Muscle layer of colon (tissue), 2 donors: ENCODE results near the gene USP25.

Experiments
- H3K27ac ChIP-seq: one replicate; pipeline ENCODE4 v1.7.0; 2013; ENCODE audit warnings: low read depth, mild to moderate bottlenecking, low read length, moderate library complexity
- H3K27me3 ChIP-seq, 2 donors: one replicate each; pipeline ENCODE4 v1.7.0; 2013; ENCODE audit warnings: low read length in 2 of 2, mild to moderate bottlenecking in 2 of 2; ENCODE audit not compliant: insufficient read depth in 2 of 2, control insufficient read depth in 1 of 2
- H3K36me3 ChIP-seq: one replicate; pipeline ENCODE4 v1.7.0; 2013; ENCODE audit warnings: mild to moderate bottlenecking, low read length; ENCODE audit not compliant: insufficient read depth
- H3K4me1 ChIP-seq: one replicate; pipeline ENCODE4 v1.7.0; 2013; ENCODE audit warnings: mild to moderate bottlenecking, low read length; ENCODE audit not compliant: insufficient read depth
- H3K4me3 ChIP-seq, 2 donors: one replicate each; pipeline ENCODE4 v1.7.0; 2013; ENCODE audit warnings: low read length in 2 of 2, low read depth in 1 of 2, mild to moderate bottlenecking in 1 of 2, moderate library complexity in 1 of 2
- H3K9ac ChIP-seq: one replicate; pipeline ENCODE4 v1.7.0; 2013; ENCODE audit warnings: low read length
- H3K9me3 ChIP-seq: one replicate; pipeline ENCODE4 v1.7.0; 2013; ENCODE audit warnings: mild to moderate bottlenecking, low read length
- donor health status: abdominal sarcoma.
- donor health status: Adenocarcinoma of cecum.

The USP25 gene

DNA sequence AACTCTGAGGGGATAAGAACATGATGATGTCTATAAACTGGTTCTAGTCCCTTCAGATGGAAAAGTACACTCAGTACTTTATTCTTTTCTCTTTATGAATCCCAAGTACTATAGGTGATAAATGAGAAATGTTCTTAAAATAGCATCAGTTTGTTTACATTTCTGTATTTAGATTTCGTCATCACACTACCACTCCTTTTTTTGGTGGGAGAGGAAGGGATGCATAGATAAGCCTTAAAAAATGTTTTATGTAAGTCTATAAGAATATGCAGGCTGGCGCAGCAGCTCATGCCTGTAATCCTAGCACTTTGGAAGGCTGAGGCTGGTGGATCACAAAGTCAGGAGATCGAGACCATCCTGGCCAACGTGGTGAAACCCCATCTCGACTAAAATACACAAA is 144.8 kb downstream of the USP25 start:
- Histone ChIP-seq H3K9ac (no peak overlapping the region), H3K27ac (no peak overlapping the region), H3K27me3 (no peaks in the 10 kb centered on the region), H3K4me3 (no peak overlapping the region), H3K4me1 (no peaks in the 10 kb centered on the region), H3K36me3 (peaks cover 23% of the 10 kb centered on the region), H3K9me3 (no peaks in the 10 kb centered on the region)

DNA sequence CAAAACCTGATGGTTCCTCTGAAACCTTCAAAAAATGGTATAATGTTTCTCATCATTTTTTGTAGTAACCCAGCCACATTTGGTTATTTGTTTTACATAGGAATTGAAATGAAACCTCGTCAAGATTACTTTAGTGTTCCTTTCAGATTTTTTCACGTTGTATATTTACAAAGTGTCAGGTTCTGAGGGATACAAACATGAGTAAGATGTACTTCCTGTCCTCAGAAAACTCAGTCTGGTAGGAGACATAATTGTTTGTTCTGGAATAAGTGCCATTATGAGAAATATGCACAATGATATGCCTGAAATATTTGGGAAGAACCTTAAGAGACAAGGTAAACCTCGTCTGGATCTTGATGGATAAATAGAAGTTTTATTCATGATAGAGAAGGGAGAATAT is 145.5 kb downstream of the USP25 start:
- no peak overlapping the region for H3K27ac ChIP-seq
- H3K27me3 ChIP-seq: no peaks in the 10 kb centered on the region
- no peaks in the 10 kb centered on the region for H3K4me1 ChIP-seq
- peaks cover 23% of the 10 kb centered on the region for H3K36me3 ChIP-seq
- H3K9me3 ChIP-seq: no peaks in the 10 kb centered on the region
- no peak overlapping the region for H3K9ac ChIP-seq
- H3K4me3 ChIP-seq: no peak overlapping the region

DNA sequence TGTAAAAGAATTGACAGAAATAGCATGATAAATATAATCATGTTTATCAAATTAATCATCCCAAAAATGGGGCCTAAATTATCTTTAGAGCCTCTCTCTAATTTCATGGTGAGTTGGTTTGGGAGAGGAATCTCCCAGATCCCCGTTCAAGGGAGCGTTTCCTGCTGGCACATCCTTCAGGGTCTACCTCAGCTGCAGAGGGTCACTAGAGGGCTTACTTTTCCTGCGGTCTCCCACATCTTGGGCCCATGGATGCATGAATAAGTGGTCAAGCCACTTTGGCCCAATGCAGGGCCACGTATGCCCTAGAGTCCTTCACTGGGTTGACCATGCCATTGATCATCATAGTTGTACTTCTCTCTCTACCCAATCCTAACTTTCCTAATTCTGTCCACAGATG is 164.1 kb downstream of the USP25 start:
- no peaks in the 10 kb centered on the region for H3K36me3 ChIP-seq
- no peak overlapping the region for H3K9ac ChIP-seq
- H3K4me3 ChIP-seq: no peak overlapping the region
- no peaks in the 10 kb centered on the region for H3K9me3 ChIP-seq
- H3K4me1 ChIP-seq: peaks cover 6% of the 10 kb centered on the region
- H3K27me3 ChIP-seq: no peaks in the 10 kb centered on the region
- no peak overlapping the region for H3K27ac ChIP-seq

DNA sequence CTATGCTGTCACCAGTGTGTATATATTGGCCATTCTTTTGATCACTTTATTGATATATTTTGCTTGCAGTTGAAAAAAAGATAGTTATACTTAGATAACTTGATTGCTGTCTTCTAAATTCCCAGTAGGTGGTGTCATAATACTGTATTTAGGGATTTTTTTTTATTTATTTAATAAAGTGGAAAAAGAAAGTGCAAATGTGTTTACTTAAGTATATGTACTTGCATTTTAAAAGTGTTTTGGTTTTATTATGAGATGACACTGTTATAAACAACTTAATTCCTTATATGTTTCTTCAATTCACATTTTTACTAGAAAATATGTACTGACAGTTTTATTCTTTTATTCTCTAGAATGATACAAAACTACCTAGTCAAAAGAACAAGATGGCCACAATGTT is 164.8 kb downstream of the USP25 start:
- no peaks in the 10 kb centered on the region for H3K9me3 ChIP-seq
- H3K36me3 ChIP-seq: no peaks in the 10 kb centered on the region
- no peak overlapping the region for H3K9ac ChIP-seq
- H3K4me1 ChIP-seq: peaks cover 6% of the 10 kb centered on the region
- no peaks in the 10 kb centered on the region for H3K27me3 ChIP-seq
- H3K4me3 ChIP-seq: no peak overlapping the region
- no peak overlapping the region for H3K27ac ChIP-seq

DNA sequence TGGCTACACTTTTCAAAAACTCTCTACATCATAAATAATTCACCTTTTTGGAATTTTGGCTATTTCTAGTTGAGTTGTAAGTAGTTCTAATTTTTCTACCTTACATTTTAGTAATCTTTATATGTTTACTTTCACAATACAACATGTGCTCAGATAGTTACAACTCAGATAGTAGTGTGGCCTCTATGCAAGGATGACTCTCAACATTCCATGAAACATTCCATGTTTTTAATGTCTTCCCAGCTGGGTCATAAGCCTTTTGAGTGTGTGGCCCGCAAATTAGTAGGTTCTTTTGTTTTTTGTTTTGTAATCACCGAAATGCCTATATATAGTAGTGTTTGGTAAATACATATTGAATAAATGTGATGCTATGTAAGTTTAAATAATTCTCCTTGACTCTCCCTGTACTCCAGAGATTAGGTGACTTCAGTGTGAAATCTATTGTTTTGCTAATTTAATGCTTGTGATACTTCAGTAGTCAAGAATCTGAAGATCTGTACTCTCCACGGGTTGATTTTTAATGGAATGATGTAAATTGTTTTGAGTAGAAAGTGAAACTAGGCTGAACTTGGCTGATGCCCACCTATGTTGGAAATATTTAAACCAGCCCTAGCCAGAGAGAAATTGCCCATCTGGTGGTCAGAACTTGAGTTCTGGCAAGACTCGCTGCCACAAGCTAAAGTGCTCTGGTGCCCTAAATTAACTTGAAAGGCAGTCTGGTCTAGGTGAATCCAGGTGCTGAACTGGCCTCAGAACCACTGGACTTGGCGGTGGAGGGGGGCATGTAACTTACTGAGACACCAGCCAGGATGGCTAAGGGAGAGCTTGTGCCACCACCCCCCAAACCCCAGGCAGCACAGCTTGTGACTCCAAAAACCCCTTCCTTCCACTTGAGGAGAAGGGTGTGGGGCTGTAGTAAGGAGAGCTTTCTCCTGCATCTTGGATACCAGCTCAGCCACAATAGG is 165.6 kb downstream of the USP25 start:
- peak overlapping the region in 1 of 2 donors; percentile 16 for H3K4me3 ChIP-seq
- H3K9ac ChIP-seq: no peak overlapping the region
- H3K27ac ChIP-seq: no peak overlapping the region
- no peaks in the 10 kb centered on the region for H3K27me3 ChIP-seq
- H3K4me1 ChIP-seq: peaks cover 6% of the 10 kb centered on the region
- H3K9me3 ChIP-seq: no peaks in the 10 kb centered on the region
- no peaks in the 10 kb centered on the region for H3K36me3 ChIP-seq

DNA sequence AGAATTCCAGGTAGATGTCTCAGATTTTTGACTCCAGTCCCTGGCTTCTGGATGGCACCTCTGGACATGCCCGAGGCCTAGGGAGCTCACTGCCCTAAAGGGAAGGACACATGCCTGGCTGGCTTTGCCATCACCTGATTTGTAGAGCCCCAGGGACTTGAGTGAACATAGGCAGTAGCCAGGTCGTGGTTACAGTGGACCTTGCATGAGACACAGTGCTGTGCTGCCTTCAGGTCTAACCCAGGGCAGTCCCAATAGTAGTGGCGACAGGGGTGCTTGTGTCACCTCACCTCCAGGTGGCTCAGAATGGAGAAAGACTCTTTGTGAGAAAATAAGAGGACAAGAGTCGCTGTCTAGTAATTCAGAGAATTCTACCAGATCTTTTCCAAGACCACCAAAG is 166.7 kb downstream of the USP25 start:
- no peak overlapping the region for H3K27ac ChIP-seq
- no peak overlapping the region for H3K9ac ChIP-seq
- no peaks in the 10 kb centered on the region for H3K36me3 ChIP-seq
- no peak overlapping the region for H3K4me3 ChIP-seq
- no peaks in the 10 kb centered on the region for H3K9me3 ChIP-seq
- H3K4me1 ChIP-seq: peaks cover 6% of the 10 kb centered on the region
- no peaks in the 10 kb centered on the region for H3K27me3 ChIP-seq

DNA sequence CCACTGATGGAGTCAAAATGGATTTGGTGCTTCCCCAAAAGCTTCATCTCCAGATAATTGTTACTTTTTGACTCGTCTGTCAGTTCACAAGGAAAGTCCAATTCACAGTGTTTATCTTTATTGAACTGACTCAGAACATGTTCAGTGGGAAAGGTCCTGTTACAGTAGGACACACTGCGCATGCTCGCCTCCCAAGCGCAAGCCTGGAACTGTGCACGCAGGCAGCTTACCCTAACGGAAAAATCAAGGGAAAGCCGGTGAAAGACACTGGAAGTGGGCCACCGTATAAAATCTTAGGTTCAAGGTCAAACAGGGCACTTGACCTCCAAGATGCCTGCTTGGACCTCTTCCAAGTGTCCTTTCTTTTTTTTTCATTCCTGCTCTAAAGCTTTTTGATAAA is 174.6 kb downstream of the USP25 start:
- H3K27ac ChIP-seq: no peak overlapping the region
- H3K36me3 ChIP-seq: no peaks in the 10 kb centered on the region
- no peak overlapping the region for H3K9ac ChIP-seq
- H3K4me3 ChIP-seq: no peak overlapping the region
- no peaks in the 10 kb centered on the region for H3K9me3 ChIP-seq
- H3K27me3 ChIP-seq: no peaks in the 10 kb centered on the region
- no peaks in the 10 kb centered on the region for H3K4me1 ChIP-seq

DNA sequence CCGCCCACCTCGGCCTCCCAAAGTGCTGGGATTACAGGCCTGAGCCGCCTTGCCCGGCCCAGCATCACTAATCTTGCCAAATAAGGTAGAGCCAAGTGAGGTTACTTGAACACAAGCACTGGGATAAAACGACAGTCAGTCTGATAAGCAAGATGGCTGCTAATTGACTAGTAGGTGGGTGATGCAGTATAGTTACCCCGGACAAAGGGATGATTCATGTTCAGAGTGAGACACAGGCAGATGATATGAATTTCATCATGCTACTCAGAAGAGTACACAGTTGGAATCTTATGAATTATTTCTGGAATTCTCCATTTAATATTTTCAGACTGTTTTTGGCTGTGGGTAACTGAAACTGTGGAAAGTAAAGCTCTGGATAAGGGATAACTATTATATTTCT is 178.4 kb downstream of the USP25 start:
- H3K9ac ChIP-seq: no peak overlapping the region
- no peak overlapping the region for H3K27ac ChIP-seq
- H3K4me3 ChIP-seq: no peak overlapping the region
- H3K4me1 ChIP-seq: no peaks in the 10 kb centered on the region
- no peaks in the 10 kb centered on the region for H3K9me3 ChIP-seq
- H3K27me3 ChIP-seq: no peaks in the 10 kb centered on the region
- H3K36me3 ChIP-seq: no peaks in the 10 kb centered on the region

DNA sequence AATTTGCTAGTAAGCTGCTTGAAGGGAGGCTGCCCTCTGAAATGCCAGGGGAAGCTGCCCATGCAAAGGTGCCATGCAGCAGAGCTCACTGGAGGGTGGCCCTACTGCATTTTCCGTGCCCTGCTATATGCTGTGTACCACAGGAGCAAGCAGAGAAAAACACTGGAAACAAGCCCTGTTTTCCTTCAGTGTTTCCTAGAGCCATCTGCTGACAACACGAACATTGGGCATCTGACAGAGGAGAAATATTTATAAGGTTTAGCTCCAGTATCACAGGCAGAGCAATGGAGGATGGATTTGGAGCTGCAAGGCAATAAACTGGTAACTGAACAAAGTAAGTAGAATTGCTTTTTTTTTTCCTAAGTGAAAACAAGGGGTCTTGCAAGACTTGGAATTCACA is 198.4 kb downstream of the USP25 start:
- Histone ChIP-seq H3K9ac (no peak overlapping the region), H3K36me3 (no peaks in the 10 kb centered on the region), H3K9me3 (no peaks in the 10 kb centered on the region), H3K27ac (no peak overlapping the region), H3K4me3 (no peak overlapping the region), H3K4me1 (no peaks in the 10 kb centered on the region), H3K27me3 (no peaks in the 10 kb centered on the region)

DNA sequence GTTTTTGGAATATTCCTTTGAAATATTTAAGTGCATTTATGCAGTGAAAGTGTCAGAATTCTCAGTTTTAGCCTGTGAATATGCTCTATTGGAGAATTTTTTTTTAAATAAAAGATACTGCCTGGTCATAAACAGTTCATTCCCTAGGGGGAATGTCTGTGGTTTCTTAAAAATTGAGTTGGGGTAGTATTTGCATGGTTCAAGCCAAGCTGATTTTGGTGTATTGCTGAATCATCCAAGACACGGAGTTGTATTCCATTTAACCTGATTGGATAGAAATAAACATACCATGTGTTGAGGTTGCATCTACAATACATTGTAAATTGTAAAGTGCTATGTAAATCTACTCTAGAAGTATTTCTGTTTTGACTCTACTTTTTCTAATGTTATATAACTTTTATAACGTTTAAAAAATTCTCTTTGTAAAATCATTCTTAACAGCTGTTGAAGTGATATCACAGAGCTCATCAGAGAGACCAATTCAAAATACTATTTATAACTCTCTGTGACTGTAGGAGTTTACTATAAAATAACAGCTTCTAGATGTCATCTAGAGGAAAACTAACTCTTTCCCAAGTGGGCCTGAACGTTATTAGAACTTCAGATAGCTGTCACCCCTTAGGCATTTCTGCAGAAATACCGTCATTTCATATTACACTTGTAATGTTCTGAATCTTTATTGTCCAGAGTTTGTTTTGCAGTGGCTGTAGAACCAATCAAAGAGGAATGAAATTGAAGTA is 199.1 kb downstream of the USP25 start:
- Histone ChIP-seq H3K9me3 (no peaks in the 10 kb centered on the region), H3K36me3 (no peaks in the 10 kb centered on the region), H3K9ac (no peak overlapping the region), H3K27me3 (no peaks in the 10 kb centered on the region), H3K4me3 (no peak overlapping the region), H3K4me1 (no peaks in the 10 kb centered on the region), H3K27ac (no peak overlapping the region)

DNA sequence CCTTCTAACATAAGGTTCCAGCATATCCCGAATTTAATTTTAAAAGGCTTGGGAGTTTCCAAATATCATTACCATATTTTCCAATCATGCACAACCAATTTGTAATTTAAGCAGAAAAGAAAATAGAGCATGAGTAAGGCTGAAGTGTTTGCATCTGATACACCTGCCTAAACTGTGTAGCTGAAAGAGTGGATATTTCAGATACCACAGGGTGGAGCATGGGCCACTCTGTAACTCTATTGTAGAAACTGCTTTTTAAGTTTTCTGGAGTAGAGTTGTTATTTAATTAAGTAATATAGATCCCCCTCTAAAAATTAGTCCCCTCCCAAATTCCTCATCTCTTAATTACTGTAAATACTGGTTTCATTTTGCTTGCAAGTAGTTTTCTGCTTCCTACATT is 199.8 kb downstream of the USP25 start:
- no peaks in the 10 kb centered on the region for H3K36me3 ChIP-seq
- no peaks in the 10 kb centered on the region for H3K4me1 ChIP-seq
- no peaks in the 10 kb centered on the region for H3K9me3 ChIP-seq
- no peak overlapping the region for H3K4me3 ChIP-seq
- H3K27ac ChIP-seq: no peak overlapping the region
- no peak overlapping the region for H3K9ac ChIP-seq
- H3K27me3 ChIP-seq: no peaks in the 10 kb centered on the region
